HG03103 (cell line): ENCODE measurements around the gene ATG7.
"Not testable (repeated sequence)": the region's sequence is repeated elsewhere in the genome, so short reads cannot be mapped to it uniquely, and the experiment has no call there.

Experiments used
- ATAC-seq: cut with Tn5 transposase; IDR thresholded peaks from one replicate; pipeline ENCODE4 v1.9.1; 2021; ENCODE audit warnings: low read depth; ENCODE audit not compliant: unreplicated experiment

The ATG7 gene

DNA sequence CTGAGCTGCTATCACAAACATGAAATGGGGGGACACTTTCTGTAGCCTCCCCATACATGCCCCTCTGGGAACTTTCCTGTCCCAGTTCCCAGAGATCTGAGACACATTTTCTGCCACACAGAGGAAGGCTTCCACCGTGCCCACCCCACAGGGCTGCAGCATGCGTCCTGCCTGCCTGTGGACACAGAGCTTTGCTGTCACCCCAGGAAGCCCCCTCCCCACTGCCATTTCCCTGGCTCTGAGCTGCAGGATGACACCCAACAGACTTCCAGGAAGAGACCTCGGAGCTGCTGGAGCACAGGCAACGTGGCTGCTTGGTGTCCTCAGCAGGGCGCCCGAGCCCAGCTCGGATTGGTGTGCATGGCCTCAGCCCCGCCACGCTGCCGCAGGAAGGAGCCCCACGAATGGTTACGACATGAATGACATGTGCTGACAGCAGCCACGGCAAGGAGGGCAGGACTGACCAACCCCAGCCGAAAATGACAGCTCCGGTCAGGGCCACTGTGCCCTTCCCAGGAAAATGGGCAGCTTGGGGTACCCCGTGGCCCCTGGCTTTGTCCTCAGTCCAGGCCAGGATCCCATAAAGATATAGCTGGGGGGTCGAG is 290.2 kb downstream of the ATG7 start:
- ATAC-seq = no peak

DNA sequence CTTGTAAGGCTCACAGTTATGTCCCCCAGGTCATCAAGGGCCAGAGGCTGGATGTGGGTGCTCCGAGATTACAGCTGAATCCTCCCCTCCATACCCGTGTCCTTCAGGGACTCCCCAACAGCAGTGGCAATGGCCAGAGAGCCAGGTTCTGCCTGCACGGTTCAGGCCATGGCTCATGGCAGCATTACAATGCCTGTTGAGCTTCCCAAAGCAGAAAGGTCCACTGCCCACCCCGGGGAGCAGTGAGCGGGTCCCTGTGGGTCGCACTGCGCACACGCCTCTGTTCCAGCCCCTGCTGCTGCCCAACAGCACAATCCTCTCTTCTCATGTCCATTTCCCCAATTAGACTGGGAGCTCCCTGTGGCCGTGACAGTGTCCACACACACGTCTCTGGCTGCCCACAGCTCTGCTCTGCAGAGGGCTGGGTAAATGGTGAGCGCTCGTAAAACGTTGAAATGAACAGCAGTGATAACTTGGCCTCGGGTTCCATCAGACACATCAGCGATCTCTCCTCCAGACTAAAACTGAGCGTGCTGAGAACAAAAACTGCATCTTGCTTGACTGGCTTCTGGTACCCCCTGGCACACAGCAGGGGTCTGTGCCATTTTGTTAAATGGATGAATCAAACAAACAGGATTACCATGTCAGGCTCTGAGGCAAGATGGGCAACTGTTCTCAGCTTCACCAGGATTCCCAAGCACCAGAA is 291.1 kb downstream of the ATG7 start:
- ATAC-seq = no peak

DNA sequence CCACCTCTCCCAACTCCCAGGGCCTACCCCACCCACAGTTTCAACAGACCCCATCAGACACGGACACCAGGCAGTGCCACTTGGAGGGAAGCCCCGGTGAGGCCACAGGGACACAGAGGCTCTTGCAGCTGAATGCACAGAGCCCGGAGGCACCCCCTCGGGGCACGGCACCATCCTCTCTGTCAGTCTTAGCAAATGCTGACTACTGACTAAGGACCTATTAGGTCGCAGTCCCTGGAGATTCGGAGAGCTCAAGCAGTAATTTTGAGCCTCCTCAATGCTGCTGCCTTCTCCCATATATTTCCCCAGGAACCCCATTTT is 291.6 kb downstream of the ATG7 start:
- ATAC-seq = no peak

DNA sequence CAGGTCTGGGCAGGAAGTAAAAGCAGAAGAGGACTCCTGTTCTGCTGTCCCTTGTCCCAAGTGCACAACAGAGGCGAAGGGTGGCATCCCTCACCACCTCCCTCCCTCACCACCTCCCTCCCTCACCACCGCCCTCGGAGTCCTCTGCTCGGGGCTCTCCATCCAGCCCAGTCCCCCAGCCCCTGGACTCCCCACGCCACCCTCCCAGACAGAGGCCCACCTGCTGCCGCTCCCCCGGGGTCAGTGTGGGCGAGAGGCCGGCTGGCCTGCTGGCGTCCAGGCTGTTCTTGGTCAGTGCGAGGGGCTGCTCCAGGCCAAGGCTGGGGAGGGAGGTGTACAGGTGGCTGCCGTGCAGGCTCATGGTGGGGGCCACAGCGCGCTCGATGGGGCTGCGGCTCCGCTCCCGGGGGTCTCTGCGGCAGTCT is 292.4 kb downstream of the ATG7 start:
- no peak for ATAC-seq

DNA sequence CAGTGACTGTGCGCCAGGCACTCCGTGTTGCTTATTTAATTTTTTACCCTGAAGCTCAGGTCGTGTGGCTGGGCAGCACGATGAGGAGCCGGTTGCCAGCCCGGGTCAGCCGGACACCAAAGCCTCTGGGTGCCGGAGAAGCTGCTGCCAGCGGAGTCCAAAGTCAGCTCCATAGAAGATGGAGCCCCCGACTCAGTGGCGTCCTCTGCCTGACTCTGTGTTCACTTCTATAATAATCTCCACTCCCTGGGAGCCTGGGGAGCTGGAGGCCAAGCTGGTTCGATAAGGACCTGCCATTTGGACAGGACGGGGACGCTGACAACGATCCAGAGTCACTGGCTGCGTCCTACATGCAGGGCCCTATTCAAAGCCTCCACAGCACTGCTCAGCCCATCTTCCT is 292.9 kb downstream of the ATG7 start:
- no peak for ATAC-seq

DNA sequence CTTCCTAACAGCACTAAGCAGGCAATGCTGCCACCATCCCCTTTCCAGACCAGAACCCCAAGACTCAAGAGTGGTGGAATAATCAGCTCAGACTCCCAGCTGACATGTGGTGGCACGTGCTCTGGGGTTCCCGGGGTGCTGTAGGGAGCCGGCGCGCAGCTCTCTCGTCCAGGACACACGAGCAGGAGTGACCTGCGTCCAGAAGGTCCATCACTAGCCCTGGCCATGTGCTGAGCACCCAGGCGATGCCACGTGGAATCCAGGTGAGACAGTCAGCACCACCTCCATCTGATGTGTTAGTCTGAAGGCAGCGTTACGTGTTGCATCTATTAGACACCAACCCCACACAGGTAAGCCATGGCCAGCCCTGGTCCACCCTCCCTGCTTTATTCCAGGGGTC is 293.3 kb downstream of the ATG7 start:
- ATAC-seq = no peak

DNA sequence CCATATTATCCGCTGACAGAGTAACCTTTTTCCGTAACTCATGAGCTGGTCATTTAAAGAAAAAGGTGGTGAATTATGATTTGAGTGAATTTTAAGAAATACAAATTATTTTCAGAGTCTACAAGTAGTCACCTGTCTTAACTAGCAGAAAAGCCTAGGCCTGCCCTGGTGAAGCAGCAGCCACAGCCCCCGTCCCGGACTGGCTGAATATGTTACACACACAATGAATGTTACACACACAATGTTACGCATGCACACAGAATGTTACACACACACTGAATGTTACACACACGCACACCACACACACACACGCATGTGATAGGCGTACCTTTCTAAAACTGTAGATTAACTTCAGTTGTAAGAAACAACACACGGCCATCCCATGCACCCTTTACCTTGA is 293.7 kb downstream of the ATG7 start:
- no peak for ATAC-seq

DNA sequence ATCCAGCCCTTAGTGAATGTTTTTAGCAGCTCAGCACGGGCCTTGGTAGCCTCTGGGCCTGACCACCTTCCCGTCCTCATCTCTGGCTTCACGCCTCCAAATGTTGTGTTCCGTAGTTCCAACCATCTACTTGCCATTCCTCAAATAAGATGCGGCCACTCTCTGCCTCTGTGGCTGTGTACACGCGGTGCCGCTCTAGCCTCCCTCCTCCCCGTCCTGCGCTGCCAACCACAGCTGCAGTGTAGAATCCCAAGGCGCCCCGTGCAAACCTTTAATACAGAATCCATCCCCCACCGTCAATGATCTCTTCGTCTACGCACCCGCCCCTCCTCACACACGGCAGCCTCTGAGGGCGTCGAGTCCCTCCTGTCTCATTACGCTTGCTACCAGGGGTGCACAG is 294.3 kb downstream of the ATG7 start:
- no peak for ATAC-seq

DNA sequence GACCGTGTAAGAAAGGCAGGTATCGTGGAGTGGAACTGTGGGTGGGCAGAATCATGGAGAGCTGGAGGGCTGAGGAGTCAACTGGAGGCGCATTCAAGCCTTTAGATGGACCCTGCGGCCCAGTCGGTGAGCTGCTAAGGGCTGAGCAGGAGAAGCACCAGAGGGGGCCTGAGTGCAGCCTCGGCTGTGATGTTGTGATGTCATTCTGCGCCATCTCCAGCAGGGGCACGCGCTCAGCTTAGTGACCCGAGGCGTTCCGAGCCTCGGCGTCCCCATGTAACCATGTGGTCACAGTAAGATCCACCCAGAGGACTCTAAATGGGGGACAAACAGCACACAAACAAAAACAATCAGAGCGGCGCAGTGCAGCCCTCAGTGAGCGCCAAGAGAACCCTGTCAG is 294.7 kb downstream of the ATG7 start:
- ATAC-seq = no peak

DNA sequence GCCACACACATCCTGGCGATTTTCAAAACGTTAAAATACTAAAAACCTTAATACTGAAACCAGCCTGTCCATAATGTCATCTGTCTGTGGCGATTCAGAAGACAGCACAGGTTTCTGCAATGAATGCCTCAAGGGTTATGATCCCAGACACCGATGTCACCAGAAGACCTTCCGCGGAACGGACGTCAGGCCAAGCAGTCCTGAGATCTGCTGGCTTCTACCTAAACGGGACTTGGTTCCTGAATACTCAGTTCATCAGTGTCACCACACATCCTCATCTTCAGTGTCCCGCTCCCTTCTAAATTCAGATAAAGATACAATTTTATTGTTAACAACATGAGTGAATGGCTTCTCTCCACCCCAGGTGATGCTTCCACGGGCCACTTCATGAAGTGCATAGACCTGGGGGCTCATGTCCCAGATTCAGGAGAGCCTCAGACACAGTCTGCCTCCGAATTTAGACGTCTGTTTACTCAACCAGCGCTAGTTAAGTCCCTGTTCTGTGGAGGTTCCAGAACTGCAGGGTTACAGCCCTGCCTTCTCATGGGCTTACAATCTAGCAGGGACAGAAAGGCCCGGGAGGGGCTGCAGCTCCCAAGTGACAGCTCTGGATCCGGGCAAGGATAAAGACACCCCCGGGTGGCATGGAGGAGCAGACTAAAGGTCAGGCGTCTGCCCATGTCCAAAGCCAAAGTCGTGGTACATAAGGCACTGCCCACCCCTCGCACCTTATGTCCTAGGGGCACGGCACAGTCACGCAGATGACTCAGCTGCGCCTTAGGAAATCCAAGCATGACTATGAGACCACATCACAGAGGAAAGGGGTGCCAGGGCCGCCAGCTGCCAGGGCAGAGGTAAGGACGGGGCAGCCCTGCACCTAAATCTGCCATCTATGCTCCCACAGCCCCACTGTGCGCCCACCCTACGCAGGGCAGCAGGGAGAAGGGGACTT is 295.6 kb downstream of the ATG7 start:
- no peak for ATAC-seq

DNA sequence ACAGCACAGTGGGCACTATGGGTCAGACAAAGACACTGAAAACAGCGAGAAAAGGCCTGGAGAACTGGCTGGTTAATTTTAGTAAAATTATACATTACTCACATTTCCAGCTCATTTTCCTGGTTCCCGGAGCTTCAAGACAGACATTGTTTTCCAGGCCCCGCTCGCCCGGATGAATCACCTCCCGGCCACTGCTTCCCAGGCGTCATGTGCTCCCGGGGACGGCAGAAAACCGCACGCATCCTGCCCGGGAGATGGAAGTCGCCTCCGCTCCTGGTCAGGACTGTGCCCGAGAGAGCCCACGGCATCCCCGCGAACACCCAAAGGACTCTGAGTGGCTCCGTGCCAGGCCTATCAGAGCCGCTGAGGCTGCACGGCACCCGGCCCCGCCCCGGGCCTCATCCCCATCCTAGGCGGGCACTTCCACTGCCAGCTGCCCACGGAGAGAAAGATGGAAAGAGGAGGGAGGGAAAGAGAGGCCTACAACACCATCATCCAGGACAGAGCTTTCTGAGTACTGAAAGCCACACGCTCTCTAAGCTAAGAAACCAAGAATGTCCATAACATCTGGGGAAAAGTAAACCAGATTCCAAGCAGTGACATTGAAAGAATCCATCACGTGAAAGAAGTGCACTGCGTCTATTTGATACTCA is 296.4 kb downstream of the ATG7 start:
- no peak for ATAC-seq

DNA sequence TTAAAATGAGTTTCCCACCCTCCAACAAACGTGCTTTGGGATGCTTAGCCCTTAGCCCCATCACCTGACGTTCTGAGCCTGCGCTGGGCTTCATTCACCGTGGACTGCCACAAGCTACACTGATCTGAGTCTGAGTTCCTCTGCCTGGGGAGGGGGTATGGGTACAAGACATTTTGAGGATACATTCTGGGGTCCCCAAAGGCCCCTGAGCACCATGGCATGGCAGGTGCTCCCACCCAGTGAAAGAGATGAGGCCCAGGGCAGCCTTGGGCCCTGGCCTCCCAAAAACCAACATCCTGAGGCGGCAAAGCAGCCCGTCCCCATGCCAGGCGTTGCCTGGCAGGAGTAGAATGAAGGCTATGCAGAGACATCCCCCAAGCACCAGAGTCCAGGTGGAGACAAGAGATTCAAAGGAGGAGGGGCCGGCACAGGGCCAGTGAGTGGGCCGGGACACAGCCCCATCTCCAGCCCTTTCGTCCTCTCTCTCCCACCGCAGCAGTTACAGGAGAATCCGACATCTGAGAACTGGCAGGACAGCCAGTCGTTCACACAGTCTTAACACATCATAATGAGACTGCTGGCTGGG is 297.1 kb downstream of the ATG7 start:
- no peak for ATAC-seq

DNA sequence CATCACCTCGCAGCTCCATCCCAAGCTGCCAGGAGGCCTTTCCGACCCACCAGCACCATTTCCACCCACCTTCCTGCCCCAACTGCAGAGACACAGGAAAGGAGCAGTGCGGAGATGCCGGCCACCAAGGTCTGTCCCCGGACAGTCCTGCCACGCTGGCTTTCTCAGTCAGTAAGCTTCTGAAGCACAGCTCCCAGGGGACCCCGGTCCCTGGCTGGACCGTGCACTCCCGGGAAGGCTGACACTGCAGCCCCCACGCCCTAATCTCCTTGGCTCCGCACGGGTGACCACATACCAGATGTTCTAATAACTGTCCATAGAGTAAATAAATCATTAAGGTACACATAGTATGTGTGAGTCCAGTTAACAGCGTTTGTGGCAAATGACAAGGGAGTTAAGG is 298.1 kb downstream of the ATG7 start:
- no peak for ATAC-seq

DNA sequence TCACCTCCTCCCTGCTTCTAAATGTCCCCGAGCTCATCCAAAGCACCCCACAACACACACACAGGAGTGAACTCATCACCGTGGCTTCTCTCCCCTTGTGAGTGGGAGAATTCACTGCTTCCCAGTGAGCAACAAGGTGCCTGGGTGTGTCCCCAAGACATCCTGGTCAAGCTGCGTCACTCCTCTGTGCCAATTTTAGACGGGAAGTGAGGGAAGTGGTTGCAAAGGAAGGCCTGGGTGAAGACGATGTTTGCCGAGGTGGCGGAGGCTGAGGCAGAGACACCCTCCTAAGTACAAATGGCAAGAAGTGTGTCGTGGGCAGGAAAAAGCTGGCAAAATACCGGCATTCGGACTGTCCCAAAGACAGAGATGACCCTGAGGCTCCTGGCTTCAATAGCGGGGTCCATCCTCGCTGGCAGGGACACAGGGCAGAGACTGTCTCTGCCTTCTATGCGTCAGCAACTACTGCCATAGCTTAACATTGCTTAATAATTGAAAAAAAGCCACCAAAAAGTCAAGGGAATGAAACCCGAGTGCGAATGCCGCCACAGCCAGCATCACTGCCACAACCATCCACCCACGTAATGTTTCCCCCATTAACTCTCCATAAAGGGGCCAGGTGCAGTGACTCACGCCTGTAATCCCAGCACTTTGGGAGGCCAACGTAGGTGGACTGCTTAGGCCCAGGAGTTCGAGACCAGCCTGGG is 298.7 kb downstream of the ATG7 start:
- ATAC-seq = no peak

DNA sequence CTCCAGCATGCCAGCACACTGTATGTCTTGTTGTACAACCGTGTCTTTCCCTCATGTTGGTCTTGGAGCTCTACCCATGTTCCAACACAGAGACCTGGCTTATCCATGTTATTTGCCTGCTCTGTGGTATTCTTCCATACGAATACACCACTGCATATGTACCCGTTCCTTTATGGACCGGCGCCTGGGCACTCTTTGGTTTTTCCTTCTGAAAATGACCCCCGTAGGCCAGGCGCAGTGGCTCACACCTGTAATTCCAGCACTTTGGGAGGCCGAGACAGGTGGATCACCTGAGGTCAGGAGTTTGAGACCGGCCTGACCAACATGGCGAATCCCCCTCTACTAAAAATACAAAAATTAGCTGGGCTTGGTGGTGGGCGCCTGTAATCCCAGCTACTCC is 300.5 kb downstream of the ATG7 start:
- ATAC-seq = not testable (repeated sequence)

DNA sequence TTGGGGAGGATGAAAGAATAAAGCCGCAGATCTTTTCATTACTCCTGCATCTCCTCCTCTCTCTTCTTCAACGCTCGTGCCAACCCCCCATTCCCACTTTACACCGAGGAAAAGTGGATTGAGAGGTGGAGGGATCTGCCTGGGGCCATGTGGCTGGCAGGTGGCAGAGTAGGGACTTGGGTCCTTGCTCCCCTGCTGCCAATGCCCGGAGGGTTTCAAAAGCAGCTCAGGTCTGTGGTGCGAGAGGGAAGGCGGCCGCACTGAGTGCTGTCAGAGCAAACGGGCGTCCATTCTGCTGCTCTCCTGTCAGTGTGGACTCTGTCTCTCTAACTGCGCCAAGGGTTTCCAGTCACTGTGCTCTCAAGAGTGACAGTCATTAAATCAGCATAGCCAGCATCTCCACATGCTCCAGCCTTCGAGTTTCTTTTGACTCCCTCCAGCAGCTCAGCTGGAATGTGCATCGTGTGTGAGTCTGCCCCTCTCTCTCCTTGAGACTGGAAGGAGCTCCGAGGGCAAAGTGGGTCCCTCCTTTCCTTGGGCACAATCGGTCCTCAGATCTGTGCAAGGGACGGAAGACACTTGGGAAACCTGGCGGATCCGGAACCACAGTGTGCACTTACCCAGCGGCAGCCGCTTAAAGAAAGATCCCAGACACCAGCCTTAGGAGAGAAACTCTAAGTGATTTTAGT is 302.9 kb downstream of the ATG7 start:
- ATAC-seq = no peak

DNA sequence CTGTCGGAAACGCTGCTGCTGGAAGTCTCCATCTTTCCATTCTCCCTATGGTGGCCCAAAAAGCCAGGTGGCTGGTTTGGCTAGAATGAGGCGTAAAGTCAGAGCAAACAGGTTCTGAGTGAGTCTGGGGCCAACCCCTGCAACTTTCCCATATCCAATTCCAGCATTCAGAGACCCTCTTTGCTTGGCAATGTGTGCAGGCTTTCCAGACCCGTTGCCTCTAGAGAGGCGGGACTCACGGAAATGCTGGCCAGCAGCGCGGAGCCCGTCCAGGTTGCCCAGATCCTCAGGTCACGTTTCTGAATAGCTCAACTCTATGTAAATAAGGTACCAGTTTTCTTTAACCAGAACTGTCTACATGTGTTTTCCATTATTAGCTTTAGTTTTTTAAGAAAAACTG is 303.5 kb downstream of the ATG7 start:
- ATAC-seq = no peak

DNA sequence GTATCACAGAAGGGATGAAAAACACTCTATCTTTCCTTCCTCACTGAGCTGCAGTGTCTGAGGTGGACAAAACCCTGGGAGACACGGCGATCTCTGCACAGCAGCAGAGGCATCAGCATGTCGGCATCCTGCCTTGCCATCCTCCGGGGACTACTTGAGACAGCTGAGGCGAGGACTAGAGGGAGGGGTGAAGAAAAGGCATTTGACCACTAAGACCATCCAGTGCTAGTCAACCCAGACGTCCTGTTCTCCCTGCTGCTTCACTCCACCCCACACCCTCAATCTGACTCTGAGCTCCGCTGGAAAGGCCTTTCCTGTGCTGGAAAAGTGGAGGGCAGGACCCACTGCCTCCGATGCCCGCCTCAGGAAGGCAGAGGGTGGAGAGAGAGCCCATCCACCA is 304.3 kb downstream of the ATG7 start:
- ATAC-seq = no peak

DNA sequence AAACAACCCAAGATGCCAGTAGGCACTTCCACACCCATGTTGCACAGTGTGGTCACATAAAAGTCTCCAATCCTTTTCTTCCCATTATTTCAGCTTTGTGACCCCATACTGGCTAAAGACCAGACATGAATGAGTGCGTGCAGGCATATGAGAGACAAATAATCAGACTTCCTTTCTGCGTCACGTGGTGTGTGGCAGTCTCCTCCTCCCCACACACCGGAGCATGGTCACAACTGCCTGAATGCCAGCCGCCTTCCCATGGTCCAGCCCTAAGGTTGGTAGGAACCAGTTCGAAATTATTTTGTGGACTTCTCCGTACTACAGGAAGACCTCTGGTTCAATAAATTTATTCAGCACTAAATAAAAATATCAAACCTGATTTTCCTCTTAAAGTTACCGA is 306.0 kb downstream of the ATG7 start:
- no peak for ATAC-seq

DNA sequence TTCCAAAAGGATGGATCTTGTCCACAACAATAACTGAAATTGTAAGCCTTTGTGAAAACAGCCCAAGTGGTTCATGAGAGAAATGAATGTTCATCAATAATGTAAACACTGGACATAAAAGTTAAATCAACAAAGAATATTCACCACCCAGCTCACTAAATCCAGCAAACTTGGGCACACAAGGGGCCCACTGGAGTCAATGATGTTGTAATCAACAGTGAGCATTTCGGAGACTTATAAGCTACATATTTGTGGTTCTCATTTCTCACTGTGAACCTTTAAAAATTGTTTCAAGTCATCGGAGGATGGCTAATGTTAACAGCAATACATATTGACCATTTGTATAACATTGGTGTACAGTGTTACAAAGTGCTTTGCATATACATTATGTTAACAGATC is 308.4 kb downstream of the ATG7 start:
- ATAC-seq = no peak
